Cardiac muscle cell (in vitro differentiated cells and primary cell): ENCODE measurements around the gene SEC61A1. TPM values are rescaled to one million over a fixed set of nuclear protein-coding genes. Genes with fewer than 3 reads are reported as not detected.
A peak's percentile ranks its signal among the peaks of the same experiment; 100 is the strongest.

Source experiments
- DNase-seq, 2 donors: peaks; one replicate each; pipeline versions ENCODE4 v3.0.0 to v3.0.0-alpha.2; 2010 to 2017; ENCODE audit warnings: low read depth in 1 of 2, low spot score in 1 of 2
- H3K27ac ChIP-seq: fragments of 200-600 bp; sonication (generic); 2 replicates; pipeline ENCODE4 v1.5.1; 2016
- H3K27me3 ChIP-seq: fragments of 200-600 bp; sonication (generic); 2 replicates; pipeline ENCODE4 v1.6.0; 2016; ENCODE audit warnings: control low read depth
- H3K36me3 ChIP-seq: fragments of 200-600 bp; sonication (generic); 2 replicates; pipeline ENCODE4 v1.5.1; 2016; ENCODE audit warnings: control low read depth
- H3K4me1 ChIP-seq: fragments of 200-600 bp; sonication (generic); 2 replicates; pipeline ENCODE4 v1.8.1; 2017; ENCODE audit warnings: low read depth, mild to moderate bottlenecking, mixed run types
- H3K4me3 ChIP-seq: fragments of 200-600 bp; sonication (generic); 2 replicates; pipeline ENCODE4 v1.5.1; 2016; ENCODE audit warnings: mild to moderate bottlenecking
- H3K9me3 ChIP-seq: fragments of 200-600 bp; sonication (generic); 2 replicates; pipeline ENCODE4 v1.5.1; 2017; ENCODE audit warnings: low read depth, mild to moderate bottlenecking, control low read depth
- polyA plus RNA-seq: library from polyadenylated mRNA; unstranded; fragments of >200 nt; fragmentation: Nextera tagmentation; extraction: Ambion mirVana; gene quantifications from 2 replicates; pipeline ENCODE4 v1.2.1, GENCODE V29; 2016
- total RNA-seq: library from RNA; depleted of rRNA; stranded (reverse); fragments of >200 nt; gene quantifications from 2 replicates; pipeline ENCODE4 v1.2.3, GENCODE V29; 2016
- TF ChIP-seq, protein P1 (sequence below): IDR thresholded peaks from 2 replicates; pipeline ENCODE4 v1.5.1; 2012; ENCODE audit warnings: low read depth, mild to moderate bottlenecking, low read length

The SEC61A1 gene
- total and polyA plus RNA-seq, 2 experiments from 2014 or later, result 92.4 to 133 TPM

GRCh38 chr3:128082546-128082945 lies 30.3 kb downstream of the SEC61A1 start:
- no peaks in the 10 kb centered on the region for H3K9me3 ChIP-seq
- TF ChIP-seq, protein P1, sequence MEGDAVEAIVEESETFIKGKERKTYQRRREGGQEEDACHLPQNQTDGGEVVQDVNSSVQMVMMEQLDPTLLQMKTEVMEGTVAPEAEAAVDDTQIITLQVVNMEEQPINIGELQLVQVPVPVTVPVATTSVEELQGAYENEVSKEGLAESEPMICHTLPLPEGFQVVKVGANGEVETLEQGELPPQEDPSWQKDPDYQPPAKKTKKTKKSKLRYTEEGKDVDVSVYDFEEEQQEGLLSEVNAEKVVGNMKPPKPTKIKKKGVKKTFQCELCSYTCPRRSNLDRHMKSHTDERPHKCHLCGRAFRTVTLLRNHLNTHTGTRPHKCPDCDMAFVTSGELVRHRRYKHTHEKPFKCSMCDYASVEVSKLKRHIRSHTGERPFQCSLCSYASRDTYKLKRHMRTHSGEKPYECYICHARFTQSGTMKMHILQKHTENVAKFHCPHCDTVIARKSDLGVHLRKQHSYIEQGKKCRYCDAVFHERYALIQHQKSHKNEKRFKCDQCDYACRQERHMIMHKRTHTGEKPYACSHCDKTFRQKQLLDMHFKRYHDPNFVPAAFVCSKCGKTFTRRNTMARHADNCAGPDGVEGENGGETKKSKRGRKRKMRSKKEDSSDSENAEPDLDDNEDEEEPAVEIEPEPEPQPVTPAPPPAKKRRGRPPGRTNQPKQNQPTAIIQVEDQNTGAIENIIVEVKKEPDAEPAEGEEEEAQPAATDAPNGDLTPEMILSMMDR, result no peak
- peaks cover 2% of the 10 kb centered on the region for H3K36me3 ChIP-seq
- no peak for DNase-seq
- H3K27me3 ChIP-seq, result no peaks in the 10 kb centered on the region
- H3K4me3 ChIP-seq, result no peak overlapping the region
- no peak overlapping the region for H3K27ac ChIP-seq
- H3K4me1 ChIP-seq, result peaks cover 9% of the 10 kb centered on the region

GRCh38 chr3:128083396-128083795 lies 31.2 kb downstream of the SEC61A1 start:
- peak in 1 of 2 donors; percentile 50 for DNase-seq
- H3K27me3 ChIP-seq, result no peaks in the 10 kb centered on the region
- no peak overlapping the region for H3K4me3 ChIP-seq
- H3K4me1 ChIP-seq, result peaks cover 6% of the 10 kb centered on the region
- H3K9me3 ChIP-seq, result no peaks in the 10 kb centered on the region
- H3K36me3 ChIP-seq, result peaks cover 2% of the 10 kb centered on the region
- no peak overlapping the region for H3K27ac ChIP-seq
- TF ChIP-seq, protein P1, result no peak

- H3K9me3 ChIP-seq, result no peaks in the 10 kb centered on the region
- H3K4me3 ChIP-seq, result no peak overlapping the region
- H3K4me1 ChIP-seq, result peaks cover 6% of the 10 kb centered on the region
- H3K36me3 ChIP-seq, result peaks cover 2% of the 10 kb centered on the region
- H3K27me3 ChIP-seq, result no peaks in the 10 kb centered on the region
- DNase-seq, result peak in 1 of 2 donors; percentile 36
- TF ChIP-seq, protein P1, result no peak
- no peak overlapping the region for H3K27ac ChIP-seq
These were observed 31.9 kb downstream of the SEC61A1 start for GRCh38 chr3:128083980-128084674.

DNA sequence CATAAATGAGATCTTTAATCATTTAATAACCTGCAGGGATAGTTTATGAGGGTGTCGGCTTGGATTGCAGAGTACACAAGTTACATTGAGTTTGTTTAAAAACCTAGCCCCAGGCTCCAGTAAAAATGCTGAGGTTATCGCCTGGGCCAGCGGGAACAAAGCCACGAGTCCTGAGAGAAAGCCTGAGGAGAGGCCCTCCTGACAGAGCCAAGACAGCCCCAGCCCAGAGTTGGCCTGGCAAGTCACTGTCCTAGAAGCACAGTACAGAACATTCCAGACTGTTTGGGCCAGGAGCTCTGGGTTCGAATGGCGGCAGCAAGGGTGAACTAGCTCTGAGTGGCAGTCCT lies 32.4 kb downstream of the SEC61A1 start:
- H3K27me3 ChIP-seq, result no peaks in the 10 kb centered on the region
- no peaks in the 10 kb centered on the region for H3K9me3 ChIP-seq
- TF ChIP-seq, protein P1, result no peak
- no peak overlapping the region for H3K4me3 ChIP-seq
- H3K36me3 ChIP-seq, result peaks cover 2% of the 10 kb centered on the region
- DNase-seq, result no peak
- peaks cover 5% of the 10 kb centered on the region for H3K4me1 ChIP-seq
- H3K27ac ChIP-seq, result no peak overlapping the region

DNA sequence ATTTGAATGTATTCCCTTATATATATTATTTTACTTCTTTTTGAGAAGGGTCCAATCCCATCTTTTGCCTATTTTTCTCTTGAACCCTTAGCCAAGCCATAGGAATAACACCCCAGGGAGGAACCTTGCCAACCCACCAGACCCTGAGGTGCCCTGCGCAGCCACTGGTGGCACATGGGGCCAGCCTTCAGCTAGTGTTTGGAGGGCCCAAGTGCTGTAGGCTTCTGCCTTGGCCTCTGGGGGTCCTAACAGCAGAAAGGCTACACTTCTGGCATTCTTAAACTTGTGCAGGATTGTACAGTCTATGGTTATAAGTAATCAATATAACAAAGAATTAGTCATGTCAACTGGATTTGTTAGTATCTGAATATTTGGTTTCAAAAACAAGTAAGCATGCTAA lies 36.9 kb downstream of the SEC61A1 start:
- Histone ChIP-seq H3K36me3 (peaks cover 7% of the 10 kb centered on the region), H3K27ac (no peak overlapping the region), H3K9me3 (no peaks in the 10 kb centered on the region), H3K4me1 (no peaks in the 10 kb centered on the region), H3K27me3 (no peaks in the 10 kb centered on the region), H3K4me3 (no peak overlapping the region)
- DNase-seq, result no peak
- TF ChIP-seq, protein P1, result no peak
